Measurements from ENCODE around the gene OR10AG1. TPM values are rescaled to one million over a fixed set of nuclear protein-coding genes. Genes with fewer than 3 reads are reported as not detected.

OR10AG1 gene
- total and polyA plus RNA-seq, 2 experiments from 2014 or later: 0.06 to 0.10 TPM

- Histone ChIP-seq H3K36me3 (ENCODE audit: insufficient read depth) (no peaks in the 10 kb centered on the region), H3K79me2 (replicated peaks; ENCODE audit: insufficient read depth) (no peaks in the 10 kb centered on the region), H2AFZ (no peak overlapping the region), H3K4me1 (ENCODE audit: insufficient read depth) (no peaks in the 10 kb centered on the region), H3K4me2 (no peak overlapping the region), H3K9me2 (ENCODE audit: insufficient read depth) (no peaks in the 10 kb centered on the region), H3F3A (replicated peaks; ENCODE audit: low read depth) (no peaks in the 10 kb centered on the region), H3K27ac (ENCODE audit: low read depth) (no peak overlapping the region), H3K4me3 (no peak overlapping the region), H4K20me1 (replicated peaks; ENCODE audit: insufficient read depth) (no peaks in the 10 kb centered on the region), H3K27me3 (ENCODE audit: insufficient read depth) (no peaks in the 10 kb centered on the region)
- ATAC-seq (no peak), DNase-seq (ENCODE audit: low spot score) (no peak)
- TF ChIP-seq JUNB (IDR thresholded peaks at IDR 0.05; ENCODE audit: unreplicated experiment): no peak
- no peak for TF ChIP-seq ZNF114 (CRISPR knock-in tag; IDR thresholded peaks at IDR 0.05)
- no peak for TF ChIP-seq NANOG (IDR thresholded peaks at IDR 0.05; ENCODE audit: borderline replicate concordance)
- no peak for TF ChIP-seq STAT1 (IDR thresholded peaks at IDR 0.05; ENCODE audit: unreplicated experiment)
- no peak for TF ChIP-seq ZNF462 (CRISPR knock-in tag; IDR thresholded peaks at IDR 0.05)
- no peak for TF ChIP-seq EZH2phosphoT487 (IDR thresholded peaks at IDR 0.05; ENCODE audit: unreplicated experiment)
- TF ChIP-seq ETS1 (IDR thresholded peaks at IDR 0.05): no peak
- no peak for TF ChIP-seq ZNF331 (CRISPR knock-in tag; IDR thresholded peaks at IDR 0.05; ENCODE audit: low read depth)
- TF ChIP-seq CTCF (conservative IDR thresholded peaks at IDR 0.05; ENCODE audit: low read depth in 2 of 2): no peak
- Mint-ChIP-seq H3K4me3 (no peak overlapping the region), H3K4me1 (no peaks in the 10 kb centered on the region), H3K36me3 (ENCODE audit: low read depth) (peaks cover 14% of the 10 kb centered on the region; the same call in 1 of the 3 replicates), H3K27ac (no peak overlapping the region), H3K27me3 (ENCODE audit: insufficient read depth, low read depth, poor library complexity) (no peaks in the 10 kb centered on the region), H3K9me3 (peaks cover 17% of the 10 kb centered on the region)
Observed at GRCh38 chr11:55956521-55956920, 13.2 kb downstream of the OR10AG1 start.

All from GM23338 (cell line).